PC-3 (cell line): Measurements from ENCODE around the gene RIPPLY3. TPM values are rescaled to one million over a fixed set of nuclear protein-coding genes. Genes with fewer than 3 reads are reported as not detected.
A peak's percentile ranks its signal among the peaks of the same experiment; 100 is the strongest.
"Not testable (repeated sequence)": the region's sequence is repeated elsewhere in the genome, so short reads cannot be mapped to it uniquely, and the experiment has no call there.

ENCODE experiments used
- ATAC-seq: fragments of 200-7000 bp; cut with Tn5 transposase; 2 replicates; pipeline ENCODE4 v1.9.1; 2020; ENCODE audit warnings: mild to moderate bottlenecking, moderate library complexity
- BruUV-seq: library from RNA; stranded (reverse); fragments of 400-500 nt; replicated peaks from 2 replicates; lab custom pipeline; 2021; lab: Mats Ljungman, UMichigan
- CTCF ChIA-PET: fragments of 300-600 bp; sonication (Branson Sonifier 250); formaldehyde crosslinking; loops from one replicate; lab custom pipeline; 2022; ENCODE audit warnings: antibody characterized with exemption; lab: Charles Lee
- POLR2A ChIA-PET: fragments of 300-600 bp; sonication (Branson Sonifier 250); formaldehyde crosslinking; loops from one replicate; lab custom pipeline; 2022; ENCODE audit warnings: antibody characterized with exemption; ENCODE audit not compliant: unreplicated experiment; lab: Charles Lee
- DNase-seq: peaks from one replicate; pipeline ENCODE4 v3.0.0-alpha.2; 2015
- H2AFZ ChIP-seq: fragments of 300-600 bp; sonication (generic); 2 replicates; pipeline ENCODE4 v1.6.0; 2016; ENCODE audit warnings: antibody characterized with exemption, low read length
- H3F3A ChIP-seq: fragments of 300-600 bp; sonication (generic); one replicate; pipeline ENCODE4 v1.6.0; 2017; ENCODE audit warnings: antibody characterized with exemption, low read length, control low read depth, mild to moderate bottlenecking; ENCODE audit not compliant: unreplicated experiment
- H3K27ac ChIP-seq: fragments of 300-600 bp; sonication (generic); 2 replicates; pipeline ENCODE4 v1.5.1; 2016; ENCODE audit warnings: mild to moderate bottlenecking, low read length
- H3K27me3 ChIP-seq: fragments of 300-600 bp; sonication (generic); 2 replicates; pipeline ENCODE4 v1.6.1; 2016; ENCODE audit warnings: low read length, mixed read lengths
- H3K36me3 ChIP-seq: fragments of 300-600 bp; sonication (generic); 2 replicates; pipeline ENCODE4 v1.6.1; 2016; ENCODE audit warnings: low read depth, mixed run types, low read length, mixed read lengths
- H3K4me1 ChIP-seq: fragments of 300-600 bp; sonication (generic); 2 replicates; pipeline ENCODE4 v1.5.1; 2016; ENCODE audit warnings: low read length; ENCODE audit not compliant: insufficient read depth
- H3K4me2 ChIP-seq: fragments of 300-600 bp; sonication (generic); 2 replicates; pipeline ENCODE4 v1.6.0; 2016; ENCODE audit warnings: low read length
- H3K4me3 ChIP-seq: fragments of 300-600 bp; sonication (generic); 2 replicates; pipeline ENCODE4 v1.5.1; 2016; ENCODE audit warnings: mild to moderate bottlenecking, low read length, mixed read lengths
- H3K79me2 ChIP-seq: fragments of 300-600 bp; sonication (generic); 2 replicates; pipeline ENCODE4 v1.6.1; 2017; ENCODE audit warnings: low read length, mixed read lengths
- H3K9ac ChIP-seq: fragments of 300-600 bp; sonication (generic); 2 replicates; pipeline ENCODE4 v1.6.0; 2016; ENCODE audit warnings: mild to moderate bottlenecking, low read length
- H3K9me2 ChIP-seq: fragments of 300-600 bp; sonication (generic); replicated peaks from 2 replicates; pipeline ENCODE4 v1.6.1; 2016; ENCODE audit warnings: mixed run types, low read length, mixed read lengths
- H3K9me3 ChIP-seq: fragments of 300-600 bp; sonication (generic); 2 replicates; pipeline ENCODE4 v1.6.1; 2016; ENCODE audit warnings: low read length, mixed read lengths
- H4K20me1 ChIP-seq: fragments of 300-600 bp; sonication (generic); 2 replicates; pipeline ENCODE4 v1.6.1; 2016; ENCODE audit warnings: low read length, mixed read lengths
- CTCF ChIP-seq: fragments of 300-600 bp; sonication (generic); conservative IDR thresholded peaks from 2 replicates; pipeline ENCODE4 v1.5.1; 2017; ENCODE audit warnings: antibody characterized with exemption, low read depth, mild to moderate bottlenecking, low read length
- EZH2 ChIP-seq: fragments of 300-600 bp; sonication (generic); IDR thresholded peaks from one replicate; pipeline ENCODE4 v1.6.1; 2017; ENCODE audit warnings: antibody characterized with exemption, mild to moderate bottlenecking, low read length; ENCODE audit not compliant: unreplicated experiment
- EZH2phosphoT487 ChIP-seq: fragments of 300-600 bp; sonication (generic); IDR thresholded peaks from 2 replicates; pipeline ENCODE4 v1.6.1; 2018; ENCODE audit warnings: mild to moderate bottlenecking, antibody characterized with exemption, low read length, borderline replicate concordance
- intact Hi-C: fragments of 100-400 bp; cut with micrococcal nuclease; formaldehyde crosslinking; loops from 2 replicates; pipeline ENCODE4 v1.9.0; 2023
- total RNA-seq: library from RNA; depleted of rRNA; stranded (reverse); fragments of >200 nt; gene quantifications from 2 replicates; pipeline ENCODE4 v1.2.3, GENCODE V29; 2014

Gene RIPPLY3
- total RNA-seq, 1 experiment from 2014 or later = 10.0 TPM

GRCh38 chr21:37032293-37032692 is 25.8 kb downstream of the RIPPLY3 start:
- H3K9me2 ChIP-seq = no peaks in the 10 kb centered on the region
- no peaks in the 10 kb centered on the region for H3K27me3 ChIP-seq
- H3K27ac ChIP-seq = 0 out of 2 replicates have a peak overlapping the region, but pooled peaks have one; percentile 17
- no peaks in the 10 kb centered on the region for H3F3A ChIP-seq
- H3K4me2 ChIP-seq = peak overlapping the region; percentile 62
- ChIA-PET CTCF (no interaction called here), POLR2A (no interaction called here)
- H3K36me3 ChIP-seq = no peaks in the 10 kb centered on the region
- H3K4me1 ChIP-seq = peaks cover 11% of the 10 kb centered on the region
- H2AFZ ChIP-seq = no peak overlapping the region
- no TSS peak for BruUV-seq
- intact Hi-C loops = no loop called here
- H3K9ac ChIP-seq = no peak overlapping the region
- H3K79me2 ChIP-seq = no peaks in the 10 kb centered on the region
- no peaks in the 10 kb centered on the region for H3K9me3 ChIP-seq
- TF ChIP-seq EZH2 = no peak
- TF ChIP-seq CTCF = no peak
- TF ChIP-seq EZH2phosphoT487 = no peak
- no peaks in the 10 kb centered on the region for H4K20me1 ChIP-seq
- no peak for DNase-seq
- ATAC-seq = no peak
- H3K4me3 ChIP-seq = no peak overlapping the region

- H3K4me2 ChIP-seq = peak overlapping the region; percentile 62
- POLR2A ChIA-PET = no interaction called here
- CTCF ChIA-PET = no interaction called here
Observed at GRCh38 chr21:37032877-37033471, 26.5 kb downstream of the RIPPLY3 start.

GRCh38 chr21:37034394-37034793 is 27.9 kb downstream of the RIPPLY3 start:
- H3F3A ChIP-seq, CTCF ChIA-PET, H3K4me2 ChIP-seq, ATAC-seq, POLR2A ChIA-PET, H3K9me2 ChIP-seq, H4K20me1 ChIP-seq, H3K27ac ChIP-seq, H3K9ac ChIP-seq, H2AFZ ChIP-seq, DNase-seq, H3K4me3 ChIP-seq, BruUV-seq, H3K9me3 ChIP-seq, intact Hi-C loops, H3K79me2 ChIP-seq, H3K36me3 ChIP-seq, H3K27me3 ChIP-seq: not testable (repeated sequence)
- peaks cover 11% of the 10 kb centered on the region for H3K4me1 ChIP-seq

More at GRCh38 chr21:37032877-37033471, 26.5 kb downstream of the RIPPLY3 start:
- H3K79me2 ChIP-seq = no peaks in the 10 kb centered on the region
- H3K27me3 ChIP-seq = no peaks in the 10 kb centered on the region
- no TSS peak for BruUV-seq
- ATAC-seq (peak; percentile 96), DNase-seq (peak; percentile 92)
- no peaks in the 10 kb centered on the region for H3F3A ChIP-seq
- intact Hi-C loops = loop anchor here (1.0 kb wide), 2 partner anchors 27 to 40 kb away; partner anchors contain the start of genes PIGP and TTC3
- no peaks in the 10 kb centered on the region for H3K9me3 ChIP-seq
- no peak for TF ChIP-seq CTCF
- TF ChIP-seq EZH2phosphoT487 = no peak
- no peak for TF ChIP-seq EZH2
- H4K20me1 ChIP-seq = no peaks in the 10 kb centered on the region
- H3K4me3 ChIP-seq = no peak overlapping the region
- no peak overlapping the region for H2AFZ ChIP-seq
- 0 out of 2 replicates have a peak overlapping the region, but pooled peaks have one; percentile 17 for H3K27ac ChIP-seq
- peaks cover 11% of the 10 kb centered on the region for H3K4me1 ChIP-seq
- no peak overlapping the region for H3K9ac ChIP-seq
- H3K9me2 ChIP-seq = no peaks in the 10 kb centered on the region
- no peaks in the 10 kb centered on the region for H3K36me3 ChIP-seq
